GM23338 (cell line): ENCODE results near the gene ADRA1B.

Experiments
- POLR2AphosphoS5 ChIP-seq: IDR thresholded peaks from 2 replicates; pipeline ENCODE4 v1.6.1; 2016; ENCODE audit warnings: antibody characterized with exemption, low read depth
- REST ChIP-seq: IDR thresholded peaks from one replicate; pipeline ENCODE4 v1.6.1; 2018; ENCODE audit warnings: antibody characterized with exemption; ENCODE audit not compliant: unreplicated experiment

GRCh38 chr5:159944056-159944600 lies 27.8 kb downstream of the ADRA1B start:
- TF ChIP-seq POLR2AphosphoS5 (no peak), REST (no peak)
